Measurements from ENCODE around the gene MRC2.
A peak's percentile ranks its signal among the peaks of the same experiment; 100 is the strongest.

MRC2 gene

GRCh38 chr17:62631936-62632924, 4.8 kb downstream of the MRC2 start:
- DNase-seq (ENCODE audit: low spot score) = no peak

- DNase-seq (ENCODE audit: low spot score) = no peak
These were observed 10.3 kb downstream of the MRC2 start for GRCh38 chr17:62637809-62638208.

DNA sequence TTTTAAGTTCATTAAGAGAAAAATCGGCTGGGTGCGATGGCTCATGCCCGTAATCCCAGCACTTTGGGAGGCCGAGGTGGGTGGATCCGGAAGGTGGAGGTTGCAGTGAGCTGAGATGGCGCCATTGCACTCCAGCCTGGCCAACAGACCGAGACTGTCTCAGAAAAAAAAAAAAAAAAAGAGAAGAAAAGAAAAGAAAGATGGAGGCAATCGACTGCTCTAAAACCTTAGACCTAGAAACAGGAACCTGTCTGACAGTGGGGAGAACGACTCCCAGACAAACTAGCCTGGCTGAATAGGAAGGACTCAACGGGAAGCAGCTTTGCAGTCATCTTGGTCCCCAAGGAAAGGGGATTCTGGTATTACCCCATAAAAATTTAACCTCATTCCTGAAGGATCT, 13.7 kb downstream of the MRC2 start:
- DNase-seq (ENCODE audit: low spot score) = no peak

GRCh38 chr17:62641951-62642350, 14.5 kb downstream of the MRC2 start:
- DNase-seq (ENCODE audit: low spot score) = no peak

DNA sequence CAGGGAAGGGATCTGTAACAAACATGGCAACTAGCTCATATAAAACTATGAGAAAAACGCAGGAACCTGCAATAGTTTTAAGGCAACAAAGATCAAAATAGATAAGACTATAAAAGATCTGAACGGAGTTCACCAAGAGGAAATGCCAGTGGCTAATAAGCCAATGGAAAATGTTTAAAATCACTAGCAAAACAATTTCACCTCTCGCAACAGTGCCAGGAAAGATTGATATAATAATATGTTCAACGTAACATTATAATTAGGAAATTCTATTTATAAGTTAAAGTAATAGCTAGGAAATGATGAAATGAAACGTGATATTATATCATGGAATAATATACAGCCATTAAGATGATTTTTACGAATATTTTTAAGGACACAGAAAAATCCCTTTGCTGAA, 16.0 kb downstream of the MRC2 start:
- DNase-seq (ENCODE audit: low spot score) = no peak

DNA sequence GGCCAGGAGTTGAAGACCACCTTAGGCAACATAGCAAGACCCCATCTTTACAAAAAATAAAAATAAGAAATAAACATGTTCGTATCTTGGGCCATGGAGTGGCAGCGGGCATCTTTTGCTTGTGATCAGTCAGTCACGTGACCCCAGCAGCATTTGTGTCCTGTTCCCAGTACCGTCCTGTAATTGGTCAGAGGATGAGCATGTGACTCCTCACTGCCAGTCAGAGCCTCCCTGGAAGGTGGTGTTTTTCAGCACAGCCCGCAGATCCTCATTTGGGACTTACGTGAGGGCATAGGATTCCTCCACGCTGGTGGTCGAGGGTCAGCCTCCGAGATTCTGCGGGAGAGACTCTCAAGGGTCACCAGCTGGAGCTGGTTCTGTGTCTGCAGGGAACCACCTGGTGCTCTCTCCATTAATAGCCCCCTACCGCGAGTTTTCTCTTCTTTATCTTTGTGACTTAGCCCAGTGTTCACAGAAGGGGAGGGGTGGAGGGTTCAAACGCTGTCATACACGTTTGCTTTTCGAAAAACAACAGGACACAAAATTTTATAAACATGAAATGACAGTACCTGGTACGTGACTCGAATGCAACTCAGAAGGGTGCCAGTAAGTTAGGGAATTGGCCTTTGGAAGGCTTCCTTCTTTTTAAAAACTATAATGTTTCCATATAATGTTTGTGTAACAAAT, 17.2 kb downstream of the MRC2 start:
- no peak for DNase-seq (ENCODE audit: low spot score)

- no peak for DNase-seq (ENCODE audit: low spot score)
These were observed 20.9 kb downstream of the MRC2 start for GRCh38 chr17:62648251-62648955.

DNA sequence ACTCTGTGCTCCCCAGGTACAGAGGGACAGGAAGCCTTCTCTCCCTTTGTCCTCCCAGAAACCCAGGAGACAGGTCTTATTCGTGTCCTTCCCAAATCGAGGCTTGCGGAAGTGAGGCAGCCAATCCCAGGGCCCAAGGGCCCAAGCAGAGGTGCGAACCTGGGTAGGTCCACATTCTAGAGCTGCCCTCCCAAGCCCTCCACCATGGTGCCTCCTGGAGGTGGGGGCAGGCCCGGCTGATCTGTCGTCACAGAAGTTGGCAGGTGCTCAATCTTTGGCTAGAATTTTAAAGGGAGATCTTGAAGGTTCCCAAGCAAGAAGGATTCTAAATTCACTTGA, 21.5 kb downstream of the MRC2 start:
- DNase-seq (ENCODE audit: low spot score) = no peak

GRCh38 chr17:62649570-62649969, 22.1 kb downstream of the MRC2 start:
- DNase-seq (ENCODE audit: low spot score) = no peak

GRCh38 chr17:62650587-62650986, 23.1 kb downstream of the MRC2 start:
- DNase-seq (ENCODE audit: low spot score) = no peak

DNA sequence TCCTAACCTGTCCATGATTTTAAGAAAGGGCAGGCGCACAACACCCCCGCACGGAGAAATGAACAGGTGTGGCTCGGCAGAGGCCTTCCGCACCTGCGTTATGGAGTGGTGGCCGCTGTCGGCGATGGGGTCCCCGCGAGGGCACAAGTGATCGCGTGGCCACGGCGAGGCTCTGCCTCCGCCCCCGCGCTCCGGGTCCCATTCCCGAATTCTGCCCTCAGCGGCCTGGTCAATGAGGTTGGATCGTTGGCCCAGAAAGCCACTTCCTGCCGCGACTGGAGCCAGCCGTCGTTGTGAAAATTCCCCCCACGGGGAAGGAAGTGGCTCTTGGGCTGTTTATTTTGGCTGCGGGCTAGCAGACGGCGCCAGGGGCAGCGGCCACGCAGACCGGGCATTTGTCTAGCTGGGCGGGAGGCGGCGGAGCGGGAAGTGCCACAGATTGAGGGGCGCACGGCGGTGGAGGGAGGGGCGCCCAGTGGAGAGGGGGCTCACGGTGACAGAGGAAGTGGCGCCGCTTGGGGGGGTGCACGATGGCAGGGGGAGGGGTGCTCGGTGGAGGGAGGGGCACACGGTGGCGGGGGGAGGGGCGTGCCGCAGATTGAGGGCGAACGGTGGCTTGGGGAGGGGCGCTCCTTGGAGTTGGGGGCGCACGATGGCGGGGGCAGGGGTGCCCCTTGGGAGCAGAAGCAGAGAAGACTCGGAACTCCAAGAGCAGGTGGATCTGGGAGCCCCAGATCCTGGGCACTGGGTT, 25.0 kb downstream of the MRC2 start:
- peak; percentile 68 for DNase-seq (ENCODE audit: low spot score)

DNA sequence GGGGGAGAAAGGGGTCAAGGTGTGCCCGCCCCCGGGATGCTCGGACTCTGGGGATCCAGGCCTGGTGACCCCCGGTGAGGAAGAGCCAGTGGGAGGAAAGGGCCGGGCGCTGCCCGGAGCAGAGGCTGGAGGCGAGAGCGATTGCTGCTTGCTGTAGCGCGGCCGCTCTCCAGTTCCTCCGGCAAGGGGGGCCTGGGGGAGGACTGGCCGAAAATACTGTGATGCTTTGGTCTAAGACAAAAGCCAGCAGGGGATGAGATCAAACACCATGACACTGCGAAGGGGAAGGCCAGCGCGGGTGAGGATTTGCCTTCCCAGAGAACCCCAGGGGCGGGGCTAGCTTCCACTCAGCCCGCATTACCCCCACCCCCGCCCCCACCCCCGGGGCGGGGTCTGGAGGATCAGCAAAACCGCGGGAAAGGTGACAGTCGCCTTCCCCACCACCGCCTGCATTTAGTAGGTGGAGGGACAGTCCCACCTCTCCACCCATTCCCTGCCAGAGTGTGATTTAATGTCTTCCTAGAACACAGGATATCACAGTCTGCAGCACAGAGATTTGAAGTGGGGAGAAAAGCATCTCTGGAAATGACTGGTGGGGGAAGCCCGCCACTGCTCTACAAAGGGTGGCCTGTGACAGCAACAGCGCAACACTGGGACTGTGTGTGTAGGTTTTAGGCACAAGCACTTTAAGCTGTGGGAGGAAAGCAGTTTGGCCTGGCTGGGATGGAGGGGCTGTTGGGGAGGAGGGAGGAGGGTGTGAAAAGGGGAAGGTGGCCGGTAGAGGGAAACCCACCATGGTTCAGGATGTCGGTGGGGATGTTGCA, 25.7 kb downstream of the MRC2 start:
- peak; percentile 83 for DNase-seq (ENCODE audit: low spot score)

GRCh38 chr17:62653826-62654761, 26.6 kb downstream of the MRC2 start:
- DNase-seq (ENCODE audit: low spot score) = no peak

- DNase-seq (ENCODE audit: low spot score) = no peak
These were observed 28.2 kb downstream of the MRC2 start for GRCh38 chr17:62655656-62656055.

DNA sequence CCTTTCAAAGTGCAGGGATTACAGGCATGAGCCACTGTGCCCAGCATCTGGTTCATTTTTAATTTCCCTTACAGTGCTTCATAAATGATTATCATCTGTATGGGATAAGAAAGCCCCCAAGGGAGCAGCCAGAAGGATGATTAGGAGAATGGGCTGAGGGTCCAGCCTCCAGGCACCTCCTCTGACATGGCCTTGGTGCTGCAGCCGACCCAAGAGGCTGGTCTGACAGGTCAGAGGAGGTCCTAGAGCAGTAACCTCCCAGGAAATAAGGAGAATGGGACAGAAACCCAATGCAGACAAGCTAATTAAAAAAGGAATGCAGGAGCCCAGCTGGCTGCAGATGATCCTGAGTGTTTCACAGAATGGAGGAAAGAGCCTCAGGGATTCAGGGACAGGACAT, 29.0 kb downstream of the MRC2 start:
- DNase-seq (ENCODE audit: low spot score) = no peak

DNA sequence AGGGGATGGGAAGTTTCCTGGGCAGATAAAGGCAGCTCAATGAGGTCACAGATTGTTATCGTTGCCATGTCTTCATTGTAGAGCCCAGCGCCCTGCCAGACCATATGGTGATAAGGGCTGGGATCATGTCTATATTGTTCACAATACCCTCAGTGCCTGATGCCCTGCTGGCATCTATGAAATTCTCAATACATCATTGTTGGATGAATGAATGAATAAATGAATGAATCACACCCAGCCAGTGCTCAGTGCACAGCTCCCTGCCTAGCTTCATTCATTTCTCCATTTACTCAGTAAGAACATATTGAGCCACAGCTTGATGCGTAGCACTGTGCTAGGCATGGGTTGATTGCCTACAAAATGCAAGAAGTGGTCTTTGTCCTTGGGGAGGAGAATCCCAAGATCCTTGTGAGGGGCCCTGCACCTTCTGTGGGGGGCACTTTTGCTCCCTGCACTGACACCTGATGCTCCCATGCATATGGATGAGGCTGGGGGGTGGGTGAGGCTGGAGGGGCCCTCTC, 29.7 kb downstream of the MRC2 start:
- no peak for DNase-seq (ENCODE audit: low spot score)

- no peak for DNase-seq (ENCODE audit: low spot score)
These were observed 30.2 kb downstream of the MRC2 start for GRCh38 chr17:62657690-62658089.

DNA sequence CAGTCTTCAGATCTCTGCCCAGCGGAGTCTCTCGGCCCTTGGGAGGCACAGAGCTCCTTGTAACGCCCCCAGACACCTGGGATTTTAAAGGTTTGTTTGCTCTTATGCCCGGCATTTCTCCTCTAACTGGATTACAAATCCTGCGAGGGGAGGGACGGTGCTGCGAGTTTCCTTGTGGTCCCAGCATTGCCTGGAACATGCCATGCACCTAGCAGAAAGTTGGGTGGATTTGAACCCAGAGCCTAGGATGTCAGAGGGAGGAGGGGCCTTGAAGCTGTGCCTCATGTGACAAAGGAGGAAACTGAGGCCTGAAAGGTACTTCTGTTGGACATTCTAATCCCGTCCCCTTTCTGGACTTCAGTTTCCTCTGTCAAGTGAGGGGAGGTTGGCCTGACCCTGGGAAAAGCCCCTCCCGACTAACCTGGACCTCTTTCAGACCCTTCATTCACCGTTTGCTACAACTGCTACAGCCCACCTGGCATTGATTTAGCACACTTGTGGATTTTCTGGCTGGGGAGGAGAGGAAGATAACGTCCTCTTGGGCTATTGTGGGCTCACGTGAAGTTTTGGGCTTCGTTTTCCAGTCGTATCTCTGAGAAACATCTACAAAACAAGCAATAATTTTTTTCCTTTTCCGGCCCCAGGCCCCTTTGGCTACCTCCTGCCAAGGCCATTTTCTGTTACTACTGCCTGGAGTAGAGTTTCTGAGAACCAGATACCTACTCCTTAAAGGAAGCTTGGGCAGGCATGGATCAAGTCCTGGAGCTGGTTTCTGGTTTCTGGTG, 30.9 kb downstream of the MRC2 start:
- no peak for DNase-seq (ENCODE audit: low spot score)

- DNase-seq (ENCODE audit: low spot score) = no peak
These were observed 33.2 kb downstream of the MRC2 start for GRCh38 chr17:62660629-62661118.

Measured in SW480 (cell line).